ENCODE measurements around the gene OTC.
A peak's percentile ranks its signal among the peaks of the same experiment; 100 is the strongest.

- TF ChIP-seq POLR2A (IDR thresholded peaks at IDR 0.05), result no peak
- peak in 2 of 5 experiments; percentile 4 to 13 for TF ChIP-seq CTCF (IDR thresholded peaks at IDR 0.05)
These were observed 23.5 kb downstream of the OTC start for GRCh38 chrX:38375891-38376290.
